ENCODE measurements around the gene MRPS14. TPM values are rescaled to one million over a fixed set of nuclear protein-coding genes. Genes with fewer than 3 reads are reported as not detected.
A peak's percentile ranks its signal among the peaks of the same experiment; 100 is the strongest.

MRPS14 gene
- polyA plus RNA-seq, result 49.5 and 54.3 TPM in 2 replicates
- 43.8 and 50.4 TPM in 2 replicates for polyA minus RNA-seq

GRCh38 chr1:175023043-175023921 is at the start of gene MRPS14:
Gene MRPS14, minus strand, starts transcription at chr1:175023425. Its CDS starts 17 bp downstream, at chr1:175023408.
- no peaks in the 10 kb centered on the region for H3K27me3 ChIP-seq (ENCODE audit: insufficient read depth, low read depth, low read length)
- H2AFZ ChIP-seq (ENCODE audit: low read depth, low read length), result peak within 1 kb of the TSS; percentile 98
- no peaks in the 10 kb centered on the region for H3F3A ChIP-seq (ENCODE audit: insufficient read depth, low read length, poor library complexity, severe bottlenecking)
- H3K4me2 ChIP-seq (ENCODE audit: low read length), result peak within 1 kb of the TSS; percentile 90
- H4K20me1 ChIP-seq (ENCODE audit: insufficient read depth), result no peaks in the 10 kb centered on the region
- H3K27ac ChIP-seq (ENCODE audit: low read length), result peak within 1 kb of the TSS; percentile 89
- H3K9ac ChIP-seq (ENCODE audit: low read length), result peak within 1 kb of the TSS; percentile 87
- no peaks in the 10 kb centered on the region for H3K9me2 ChIP-seq (ENCODE audit: insufficient read depth, low read length)
- peaks cover 20% of the 10 kb centered on the region for H3K79me2 ChIP-seq (replicated peaks; ENCODE audit: insufficient read depth, low read length)
- H3K9me3 ChIP-seq (ENCODE audit: low read length), result no peaks in the 10 kb centered on the region
- H3K4me3 ChIP-seq (ENCODE audit: low read length), result peak within 1 kb of the TSS; percentile 85
- TF ChIP-seq POLR2AphosphoS5 (IDR thresholded peaks at IDR 0.05), result peak; percentile 95
- no peak for TF ChIP-seq CTCF (IDR thresholded peaks at IDR 0.05; ENCODE audit: poor library complexity, severe bottlenecking)
- peak; percentile 89 for TF ChIP-seq TAF1 (IDR thresholded peaks at IDR 0.05; ENCODE audit: low read depth)
- peak; percentile 25 for TF ChIP-seq SMC3 (conservative IDR thresholded peaks at IDR 0.05; ENCODE audit: poor library complexity)
- TF ChIP-seq, protein P1, sequence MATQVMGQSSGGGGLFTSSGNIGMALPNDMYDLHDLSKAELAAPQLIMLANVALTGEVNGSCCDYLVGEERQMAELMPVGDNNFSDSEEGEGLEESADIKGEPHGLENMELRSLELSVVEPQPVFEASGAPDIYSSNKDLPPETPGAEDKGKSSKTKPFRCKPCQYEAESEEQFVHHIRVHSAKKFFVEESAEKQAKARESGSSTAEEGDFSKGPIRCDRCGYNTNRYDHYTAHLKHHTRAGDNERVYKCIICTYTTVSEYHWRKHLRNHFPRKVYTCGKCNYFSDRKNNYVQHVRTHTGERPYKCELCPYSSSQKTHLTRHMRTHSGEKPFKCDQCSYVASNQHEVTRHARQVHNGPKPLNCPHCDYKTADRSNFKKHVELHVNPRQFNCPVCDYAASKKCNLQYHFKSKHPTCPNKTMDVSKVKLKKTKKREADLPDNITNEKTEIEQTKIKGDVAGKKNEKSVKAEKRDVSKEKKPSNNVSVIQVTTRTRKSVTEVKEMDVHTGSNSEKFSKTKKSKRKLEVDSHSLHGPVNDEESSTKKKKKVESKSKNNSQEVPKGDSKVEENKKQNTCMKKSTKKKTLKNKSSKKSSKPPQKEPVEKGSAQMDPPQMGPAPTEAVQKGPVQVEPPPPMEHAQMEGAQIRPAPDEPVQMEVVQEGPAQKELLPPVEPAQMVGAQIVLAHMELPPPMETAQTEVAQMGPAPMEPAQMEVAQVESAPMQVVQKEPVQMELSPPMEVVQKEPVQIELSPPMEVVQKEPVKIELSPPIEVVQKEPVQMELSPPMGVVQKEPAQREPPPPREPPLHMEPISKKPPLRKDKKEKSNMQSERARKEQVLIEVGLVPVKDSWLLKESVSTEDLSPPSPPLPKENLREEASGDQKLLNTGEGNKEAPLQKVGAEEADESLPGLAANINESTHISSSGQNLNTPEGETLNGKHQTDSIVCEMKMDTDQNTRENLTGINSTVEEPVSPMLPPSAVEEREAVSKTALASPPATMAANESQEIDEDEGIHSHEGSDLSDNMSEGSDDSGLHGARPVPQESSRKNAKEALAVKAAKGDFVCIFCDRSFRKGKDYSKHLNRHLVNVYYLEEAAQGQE (IDR thresholded peaks at IDR 0.05; ENCODE audit: borderline replicate concordance), result peak; percentile 75
- TF ChIP-seq RAD21 (conservative IDR thresholded peaks at IDR 0.05), result peak; percentile 23
- no peak for TF ChIP-seq EZH2 (IDR thresholded peaks at IDR 0.05; ENCODE audit: borderline replicate concordance, insufficient read depth, low read length, poor library complexity, severe bottlenecking)
- TF ChIP-seq MXI1 (conservative IDR thresholded peaks at IDR 0.05; ENCODE audit: poor library complexity, severe bottlenecking), result peak; percentile 90
- TF ChIP-seq EP300 (conservative IDR thresholded peaks at IDR 0.05; ENCODE audit: poor library complexity, severe bottlenecking), result peak; percentile 65
- H3K36me3 ChIP-seq (ENCODE audit: insufficient read depth, low read length), result no peaks in the 10 kb centered on the region

DNA sequence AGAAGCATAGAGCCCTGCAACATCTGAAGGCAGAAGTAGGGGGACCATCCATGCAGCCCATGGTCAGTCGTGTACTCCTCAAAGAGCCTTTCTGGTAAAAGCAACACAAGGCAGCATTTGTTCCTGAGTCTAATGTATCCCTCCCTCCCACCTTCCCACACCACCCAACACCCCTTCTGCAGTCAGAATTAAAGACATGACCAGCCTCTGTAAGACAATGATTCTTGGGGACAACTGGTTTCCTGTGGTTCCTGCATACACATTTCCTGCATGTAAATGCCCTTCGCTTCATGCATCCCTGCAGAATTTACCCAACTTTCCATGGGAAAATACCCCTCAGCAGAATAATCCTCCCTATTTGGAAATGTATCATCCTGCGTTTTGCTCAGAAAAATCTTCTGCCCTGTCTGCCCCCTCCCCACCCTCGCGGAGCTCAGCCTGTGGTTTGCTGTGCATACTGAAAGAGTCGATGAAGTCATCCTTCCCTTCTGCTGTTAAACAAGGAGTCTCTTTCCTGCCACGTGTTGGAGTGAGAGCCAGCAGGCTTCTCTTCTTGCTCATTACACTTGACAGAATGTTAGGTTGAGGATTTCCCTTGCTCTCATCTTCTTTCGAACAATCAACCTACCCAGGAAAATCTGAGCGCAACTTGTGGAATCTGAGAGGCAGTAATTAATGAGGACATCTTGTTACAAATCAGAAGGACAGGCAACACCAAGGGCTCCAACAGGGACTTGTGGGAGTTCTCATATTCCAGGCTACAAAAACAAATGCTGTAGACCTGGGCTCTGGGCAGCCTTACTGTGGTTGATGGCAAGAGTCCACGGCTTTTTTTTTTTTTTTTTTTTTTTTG is 49.1 kb upstream of the MRPS14 start:
- Histone ChIP-seq H3K4me3 (ENCODE audit: low read length) (peak overlapping the region; percentile 39), H2AFZ (ENCODE audit: low read depth, low read length) (no peak overlapping the region), H3K9me2 (ENCODE audit: insufficient read depth, low read length) (no peaks in the 10 kb centered on the region), H3K27ac (ENCODE audit: low read length) (peak overlapping the region; percentile 75), H3K36me3 (ENCODE audit: insufficient read depth, low read length) (no peaks in the 10 kb centered on the region), H3K4me2 (ENCODE audit: low read length) (no peak overlapping the region), H3K9me3 (ENCODE audit: low read length) (no peaks in the 10 kb centered on the region), H3K9ac (ENCODE audit: low read length) (peak overlapping the region; percentile 57), H3F3A (ENCODE audit: insufficient read depth, low read length, poor library complexity, severe bottlenecking) (peaks cover 2% of the 10 kb centered on the region), H4K20me1 (ENCODE audit: insufficient read depth) (no peaks in the 10 kb centered on the region), H3K27me3 (ENCODE audit: insufficient read depth, low read depth, low read length) (no peaks in the 10 kb centered on the region), H3K79me2 (replicated peaks; ENCODE audit: insufficient read depth, low read length) (no peaks in the 10 kb centered on the region)
- TF ChIP-seq, protein P1 (IDR thresholded peaks at IDR 0.05; ENCODE audit: borderline replicate concordance), result peak; percentile 63
- TF ChIP-seq TAF1 (IDR thresholded peaks at IDR 0.05; ENCODE audit: low read depth) (no peak), POLR2AphosphoS5 (IDR thresholded peaks at IDR 0.05) (peak; percentile 33)

Data from neural cell (in vitro differentiated cells).